A673 (cell line): ENCODE measurements around the gene MS4A10. TPM values are rescaled to one million over a fixed set of nuclear protein-coding genes. Genes with fewer than 3 reads are reported as not detected.
A peak's percentile ranks its signal among the peaks of the same experiment; 100 is the strongest.

ENCODE experiments used
- BruUV-seq: library from RNA; stranded (reverse); fragments of 400-500 nt; replicated peaks from 2 replicates; lab custom pipeline; 2021; lab: Mats Ljungman, UMichigan
- CTCF ChIA-PET: fragments of 300-600 bp; sonication (Branson Sonifier 250); formaldehyde crosslinking; loops from one replicate; lab custom pipeline; 2022; ENCODE audit warnings: antibody characterized with exemption; lab: Charles Lee
- POLR2A ChIA-PET: fragments of 300-600 bp; sonication (Branson Sonifier 250); formaldehyde crosslinking; loops from one replicate; lab custom pipeline; 2022; ENCODE audit warnings: antibody characterized with exemption; ENCODE audit not compliant: low non-redundant PET; lab: Charles Lee
- DNase-seq: peaks from one replicate; pipeline ENCODE4 v3.0.0-alpha.2; 2015; ENCODE audit warnings: low spot score
- H3K27ac ChIP-seq: fragments of 200-600 bp; sonication (generic); 2 replicates; pipeline ENCODE4 v1.5.1; 2016; ENCODE audit warnings: mixed run types, low read depth, mild to moderate bottlenecking, mixed read lengths, antibody characterized with exemption, low read length; ENCODE audit not compliant: poor library complexity, severe bottlenecking
- H3K27me3 ChIP-seq: fragments of 200-600 bp; sonication (generic); replicated peaks from 2 replicates; pipeline ENCODE4 v1.6.1; 2017; ENCODE audit warnings: mixed run types, low read depth, mild to moderate bottlenecking, mixed read lengths, antibody characterized with exemption, low read length; ENCODE audit not compliant: insufficient read depth, poor library complexity
- H3K36me3 ChIP-seq: fragments of 200-600 bp; sonication (generic); 2 replicates; pipeline ENCODE4 v1.6.1; 2016; ENCODE audit warnings: mixed run types, mild to moderate bottlenecking, mixed read lengths, antibody characterized with exemption, low read length; ENCODE audit not compliant: insufficient read depth, poor library complexity, severe bottlenecking
- H3K4me1 ChIP-seq: fragments of 200-600 bp; sonication (generic); 2 replicates; pipeline ENCODE4 v1.6.1; 2017; ENCODE audit warnings: mixed run types, mild to moderate bottlenecking, mixed read lengths, antibody characterized with exemption, low read length; ENCODE audit not compliant: insufficient read depth, poor library complexity, severe bottlenecking
- H3K4me3 ChIP-seq: fragments of 200-600 bp; sonication (generic); 2 replicates; pipeline ENCODE4 v1.5.1; 2016; ENCODE audit warnings: low read depth, mixed run types, mild to moderate bottlenecking, mixed read lengths, low read length; ENCODE audit not compliant: poor library complexity, severe bottlenecking
- H3K9me3 ChIP-seq: fragments of 200-600 bp; sonication (generic); 2 replicates; pipeline ENCODE4 v1.6.1; 2016; ENCODE audit warnings: mixed run types, low read depth, mild to moderate bottlenecking, mixed read lengths, antibody characterized with exemption, low read length; ENCODE audit not compliant: poor library complexity, severe bottlenecking
- CTCF ChIP-seq: fragments of 300-800, 200-600 bp; sonication (generic); conservative IDR thresholded peaks from 2 replicates; pipeline ENCODE4 v1.5.1; 2017; ENCODE audit warnings: low read depth, mild to moderate bottlenecking, antibody characterized with exemption, low read length, moderate library complexity, mixed read lengths
- EZH2 ChIP-seq: fragments of 200-600 bp; sonication (generic); IDR thresholded peaks from 2 replicates; pipeline ENCODE4 v1.6.1; 2017; ENCODE audit warnings: borderline replicate concordance, low read depth, mild to moderate bottlenecking, mixed read lengths, antibody characterized with exemption, low read length; ENCODE audit not compliant: poor library complexity, severe bottlenecking
- intact Hi-C: fragments of 100-400 bp; cut with micrococcal nuclease; formaldehyde crosslinking; loops from one replicate; pipeline ENCODE4 v1.10.0; 2022; ENCODE audit not compliant: unreplicated experiment
- total RNA-seq: library from RNA; stranded (reverse); gene quantifications from 2 replicates; pipeline ENCODE4 v1.2.3, GENCODE V29; 2021

The MS4A10 gene
- total RNA-seq, 1 experiment from 2014 or later = not detected

GRCh38 chr11:60788401-60789125 is 3.4 kb downstream of the MS4A10 start:
- TF ChIP-seq EZH2 (no peak), CTCF (no peak)
- no peak overlapping the region for H3K27ac ChIP-seq
- CTCF ChIA-PET = no interaction called here
- H3K36me3 ChIP-seq = no peaks in the 10 kb centered on the region
- H3K4me1 ChIP-seq = no peaks in the 10 kb centered on the region
- no TSS peak for BruUV-seq
- H3K9me3 ChIP-seq = peaks cover 5% of the 10 kb centered on the region
- no peaks in the 10 kb centered on the region for H3K27me3 ChIP-seq
- intact Hi-C loops = no loop called here
- DNase-seq = peak; percentile 35
- no peak overlapping the region for H3K4me3 ChIP-seq
- POLR2A ChIA-PET = no interaction called here

- no peak for DNase-seq
- Histone ChIP-seq H3K4me1 (no peaks in the 10 kb centered on the region), H3K4me3 (no peak overlapping the region), H3K27me3 (no peaks in the 10 kb centered on the region), H3K27ac (no peak overlapping the region), H3K9me3 (peaks cover 5% of the 10 kb centered on the region), H3K36me3 (no peaks in the 10 kb centered on the region)
- intact Hi-C loops = no loop called here
- no peak for TF ChIP-seq CTCF
- no peak for TF ChIP-seq EZH2
- ChIA-PET POLR2A (no interaction called here), CTCF (no interaction called here)
- no TSS peak for BruUV-seq
Observed at GRCh38 chr11:60790726-60791125, 5.6 kb downstream of the MS4A10 start.

- ChIA-PET CTCF (no interaction called here), POLR2A (no interaction called here)
- Histone ChIP-seq H3K9me3 (peaks cover 5% of the 10 kb centered on the region), H3K27ac (no peak overlapping the region), H3K27me3 (no peaks in the 10 kb centered on the region), H3K4me1 (no peaks in the 10 kb centered on the region), H3K36me3 (no peaks in the 10 kb centered on the region), H3K4me3 (no peak overlapping the region)
- intact Hi-C loops = no loop called here
- BruUV-seq = no TSS peak
- no peak for TF ChIP-seq CTCF
- DNase-seq = no peak
Observed at GRCh38 chr11:60791153-60791933, 6.2 kb downstream of the MS4A10 start.
